A549 (cell line): ENCODE data around the gene DST.

Experiments used
- ESRRA ChIP-seq: fragments of 150-350 bp; IDR thresholded peaks from 2 replicates; pipeline ENCODE4 v1.6.1; 2014; ENCODE audit warnings: mild to moderate bottlenecking, low read length, borderline replicate concordance
- JUN ChIP-seq, 2 experiments: fragments of >200 bp; sonication (Bioruptor Twin); formaldehyde crosslinking; IDR thresholded peaks; 2 replicates in 1 of 2; 3 replicates in 1 of 2; pipeline ENCODE4 v1.6.1; 2016 to 2017
- POLR2AphosphoS2 ChIP-seq: conservative IDR thresholded peaks from 2 replicates; pipeline ENCODE4 v1.6.1; 2012; ENCODE audit warnings: low read length, improper control_type of control experiment, inconsistent platforms
- TF ChIP-seq, protein P1 (sequence below): fragments of >200 bp; sonication (Bioruptor Twin); formaldehyde crosslinking; IDR thresholded peaks from 3 replicates; pipeline ENCODE4 v1.5.1; 2016

GRCh38 chr6:56514395-56514794, 128.3 kb downstream of the DST start:
- no peak for TF ChIP-seq POLR2AphosphoS2
- TF ChIP-seq, protein P1, sequence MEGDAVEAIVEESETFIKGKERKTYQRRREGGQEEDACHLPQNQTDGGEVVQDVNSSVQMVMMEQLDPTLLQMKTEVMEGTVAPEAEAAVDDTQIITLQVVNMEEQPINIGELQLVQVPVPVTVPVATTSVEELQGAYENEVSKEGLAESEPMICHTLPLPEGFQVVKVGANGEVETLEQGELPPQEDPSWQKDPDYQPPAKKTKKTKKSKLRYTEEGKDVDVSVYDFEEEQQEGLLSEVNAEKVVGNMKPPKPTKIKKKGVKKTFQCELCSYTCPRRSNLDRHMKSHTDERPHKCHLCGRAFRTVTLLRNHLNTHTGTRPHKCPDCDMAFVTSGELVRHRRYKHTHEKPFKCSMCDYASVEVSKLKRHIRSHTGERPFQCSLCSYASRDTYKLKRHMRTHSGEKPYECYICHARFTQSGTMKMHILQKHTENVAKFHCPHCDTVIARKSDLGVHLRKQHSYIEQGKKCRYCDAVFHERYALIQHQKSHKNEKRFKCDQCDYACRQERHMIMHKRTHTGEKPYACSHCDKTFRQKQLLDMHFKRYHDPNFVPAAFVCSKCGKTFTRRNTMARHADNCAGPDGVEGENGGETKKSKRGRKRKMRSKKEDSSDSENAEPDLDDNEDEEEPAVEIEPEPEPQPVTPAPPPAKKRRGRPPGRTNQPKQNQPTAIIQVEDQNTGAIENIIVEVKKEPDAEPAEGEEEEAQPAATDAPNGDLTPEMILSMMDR, result no peak
- no peak for TF ChIP-seq JUN (IDR thresholded peaks at IDR 0.05)
- TF ChIP-seq ESRRA, result no peak
